Memory B cell (primary cell): ENCODE results near the gene GRM7.

ENCODE experiments used
- ATAC-seq: fragments of 150-1000 bp; cut with Tn5 transposase; 2 replicates; pipeline ENCODE4 v1.10.0; 2021; ENCODE audit warnings: low read depth, mild to moderate bottlenecking, moderate library complexity
- DNase-seq, 2 donors: peaks; one replicate each; pipeline ENCODE4 v3.0.0; 2022; ENCODE audit warnings: low spot score in 2 of 2
- H3K27ac Mint-ChIP-seq: one replicate; pipeline ENCODE4 v1.8.0; 2022; ENCODE audit warnings: mild to moderate bottlenecking, moderate library complexity, mixed read lengths
- H3K27me3 Mint-ChIP-seq: one replicate; pipeline ENCODE4 v1.8.0; 2022; ENCODE audit warnings: mixed read lengths
- H3K36me3 Mint-ChIP-seq: one replicate; pipeline ENCODE4 v1.8.0; 2022; ENCODE audit warnings: mild to moderate bottlenecking, mixed read lengths
- H3K4me1 Mint-ChIP-seq: one replicate; pipeline ENCODE4 v1.8.0; 2022; ENCODE audit warnings: mixed read lengths
- H3K4me3 Mint-ChIP-seq: one replicate; pipeline ENCODE4 v1.8.0; 2022; ENCODE audit warnings: mild to moderate bottlenecking, moderate library complexity, mixed read lengths
- H3K9me3 Mint-ChIP-seq: one replicate; pipeline ENCODE4 v1.8.0; 2022; ENCODE audit warnings: mixed read lengths

The GRM7 gene

GRCh38 chr3:7263347-7264195 is 402.7 kb downstream of the GRM7 start:
- ATAC-seq, result no peak
- peaks cover 8% of the 10 kb centered on the region for H3K9me3 Mint-ChIP-seq
- no peak overlapping the region for H3K27ac Mint-ChIP-seq
- H3K36me3 Mint-ChIP-seq, result no peaks in the 10 kb centered on the region
- no peak overlapping the region for H3K4me3 Mint-ChIP-seq
- H3K4me1 Mint-ChIP-seq, result no peaks in the 10 kb centered on the region
- H3K27me3 Mint-ChIP-seq, result no peaks in the 10 kb centered on the region
- no peak for DNase-seq

DNA sequence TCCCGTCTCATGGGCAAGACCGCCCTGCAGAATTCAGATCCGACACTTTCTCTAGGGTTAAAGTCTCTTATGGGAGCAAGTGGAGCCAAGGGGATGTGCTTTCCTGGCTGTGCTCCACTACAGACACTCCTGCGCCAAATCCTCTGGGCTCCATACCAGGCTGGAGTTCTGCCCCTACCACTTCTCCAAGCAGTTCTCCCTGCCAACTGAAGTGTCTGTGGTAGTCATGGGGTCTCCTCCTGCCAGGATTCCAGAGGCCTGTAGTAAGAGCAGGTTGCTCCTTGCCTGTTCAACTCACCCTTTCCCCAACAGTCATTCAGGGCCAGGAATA is 403.2 kb downstream of the GRM7 start:
- no peak overlapping the region for H3K27ac Mint-ChIP-seq
- no peaks in the 10 kb centered on the region for H3K27me3 Mint-ChIP-seq
- H3K4me1 Mint-ChIP-seq, result no peaks in the 10 kb centered on the region
- peaks cover 8% of the 10 kb centered on the region for H3K9me3 Mint-ChIP-seq
- H3K4me3 Mint-ChIP-seq, result no peak overlapping the region
- no peak for ATAC-seq
- DNase-seq, result no peak
- no peaks in the 10 kb centered on the region for H3K36me3 Mint-ChIP-seq

GRCh38 chr3:7265736-7266135 is 404.8 kb downstream of the GRM7 start:
- Mint-ChIP-seq H3K27ac (no peak overlapping the region), H3K27me3 (no peaks in the 10 kb centered on the region), H3K4me1 (no peaks in the 10 kb centered on the region), H3K4me3 (no peak overlapping the region), H3K9me3 (peaks cover 8% of the 10 kb centered on the region), H3K36me3 (no peaks in the 10 kb centered on the region)
- ATAC-seq (no peak), DNase-seq (no peak)

DNA sequence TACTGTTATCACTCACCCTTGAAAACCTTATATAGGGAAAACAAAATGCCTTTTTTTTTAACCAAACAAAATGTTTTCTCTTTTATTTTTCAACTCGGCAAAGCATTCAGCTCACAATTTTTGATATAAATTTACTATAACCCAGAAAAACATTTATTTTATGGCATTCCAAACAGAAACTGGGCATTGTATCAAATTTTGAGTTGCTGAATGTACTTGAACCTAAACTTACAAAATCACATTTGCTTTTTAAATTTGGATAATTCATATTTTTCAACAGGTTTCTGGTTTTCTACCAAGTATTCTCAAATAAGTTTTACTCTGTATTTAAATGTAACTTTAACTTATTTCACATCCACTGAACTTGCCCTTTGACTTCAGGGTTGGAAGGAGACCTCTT is 405.6 kb downstream of the GRM7 start:
- Mint-ChIP-seq H3K36me3 (no peaks in the 10 kb centered on the region), H3K9me3 (peaks cover 8% of the 10 kb centered on the region), H3K4me1 (no peaks in the 10 kb centered on the region), H3K27ac (no peak overlapping the region), H3K4me3 (no peak overlapping the region), H3K27me3 (no peaks in the 10 kb centered on the region)
- no peak for DNase-seq
- ATAC-seq, result no peak

DNA sequence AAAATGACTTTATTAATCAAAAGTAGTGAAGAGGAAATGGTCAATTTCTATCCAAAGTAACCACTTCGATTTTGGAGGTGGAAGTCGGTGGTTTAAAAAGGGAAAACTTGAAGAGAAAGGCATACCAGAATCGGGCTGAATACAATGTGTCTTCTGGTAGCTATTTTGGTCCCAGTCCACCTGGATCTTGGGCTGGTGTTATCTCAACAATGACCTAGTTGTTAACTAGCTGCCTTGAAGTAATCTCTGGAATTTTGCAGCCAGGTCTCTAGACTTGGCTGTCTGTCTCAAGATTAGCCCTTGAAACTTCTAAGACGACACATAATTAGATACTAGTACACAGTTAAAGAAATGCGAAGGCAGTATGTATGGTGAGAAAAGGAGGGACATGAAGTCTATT is 409.8 kb downstream of the GRM7 start:
- no peak for ATAC-seq
- H3K27me3 Mint-ChIP-seq, result no peaks in the 10 kb centered on the region

DNA sequence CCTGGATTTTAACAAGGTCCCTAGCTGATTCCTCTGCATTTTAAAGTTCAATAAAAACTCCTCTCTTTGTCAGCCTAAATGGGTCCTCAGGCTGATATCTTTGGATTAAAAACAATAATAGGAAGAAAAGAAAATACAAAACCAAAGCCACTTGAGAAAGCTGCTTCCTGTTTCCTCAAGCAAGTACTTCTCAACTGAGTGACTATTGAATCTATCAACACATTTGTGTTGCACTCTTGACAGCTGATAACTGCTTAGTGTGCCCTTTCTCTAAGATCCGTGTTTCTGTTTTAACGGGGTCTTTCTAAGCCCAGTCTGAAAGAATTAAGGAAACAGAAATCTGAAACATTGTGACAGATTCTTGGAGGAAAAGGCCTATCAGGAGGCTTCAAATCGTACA is 410.7 kb downstream of the GRM7 start:
- ATAC-seq, result no peak
- Mint-ChIP-seq H3K27ac (no peak overlapping the region), H3K9me3 (peaks cover 4% of the 10 kb centered on the region), H3K27me3 (no peaks in the 10 kb centered on the region), H3K4me3 (no peak overlapping the region), H3K36me3 (no peaks in the 10 kb centered on the region), H3K4me1 (no peaks in the 10 kb centered on the region)
- DNase-seq, result no peak

More for the DNA sequence above, 409.8 kb downstream of the GRM7 start:
- H3K4me3 Mint-ChIP-seq, result no peak overlapping the region
- H3K27ac Mint-ChIP-seq, result no peak overlapping the region
- no peak for DNase-seq
- H3K9me3 Mint-ChIP-seq, result peaks cover 4% of the 10 kb centered on the region
- no peaks in the 10 kb centered on the region for H3K4me1 Mint-ChIP-seq
- H3K36me3 Mint-ChIP-seq, result no peaks in the 10 kb centered on the region

GRCh38 chr3:7272203-7272602 is 411.3 kb downstream of the GRM7 start:
- Mint-ChIP-seq H3K36me3 (no peaks in the 10 kb centered on the region), H3K27me3 (no peaks in the 10 kb centered on the region), H3K9me3 (peaks cover 4% of the 10 kb centered on the region), H3K4me3 (no peak overlapping the region), H3K27ac (no peak overlapping the region), H3K4me1 (no peaks in the 10 kb centered on the region)
- DNase-seq (no peak), ATAC-seq (no peak)

DNA sequence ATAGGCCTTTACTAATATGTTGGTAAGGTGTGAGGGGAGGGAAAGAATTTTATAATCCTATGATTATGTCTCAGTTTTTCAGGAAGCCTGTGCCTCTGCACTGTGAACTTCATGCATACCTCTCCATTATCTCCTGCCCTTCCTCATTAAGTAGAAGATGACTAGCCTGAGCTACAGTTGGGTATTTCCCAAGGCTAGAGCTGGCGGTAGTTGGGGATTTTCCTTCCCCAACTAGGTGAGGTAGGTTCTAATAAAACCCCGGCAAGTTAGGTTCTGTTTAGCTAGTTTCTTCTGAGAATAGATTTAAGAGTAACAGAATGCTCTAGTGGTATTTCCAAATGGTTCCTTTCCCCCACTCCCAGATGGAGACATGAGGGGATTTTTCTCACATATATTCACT is 414.5 kb downstream of the GRM7 start:
- ATAC-seq (no peak), DNase-seq (no peak)
- Mint-ChIP-seq H3K27ac (no peak overlapping the region), H3K4me1 (no peaks in the 10 kb centered on the region), H3K36me3 (no peaks in the 10 kb centered on the region), H3K9me3 (peaks cover 2% of the 10 kb centered on the region), H3K4me3 (no peak overlapping the region), H3K27me3 (no peaks in the 10 kb centered on the region)

DNA sequence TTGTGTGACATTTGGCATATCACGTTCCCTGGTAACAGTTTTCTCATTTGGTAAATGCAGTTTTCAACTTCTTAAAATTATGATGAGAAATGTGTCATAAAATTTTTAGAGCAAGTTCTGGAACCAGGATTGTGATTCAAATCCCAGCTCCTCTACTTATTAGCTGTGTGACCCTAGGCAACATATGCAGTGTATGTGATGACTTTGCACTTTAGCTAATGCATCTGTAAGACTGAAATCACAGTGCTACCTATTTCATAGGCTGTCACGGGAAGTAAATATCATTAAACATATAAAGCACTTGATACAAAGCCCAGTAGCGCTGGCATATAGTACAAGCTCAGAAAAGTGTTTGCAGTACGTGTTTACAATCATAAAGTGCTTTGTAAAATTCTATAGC is 419.4 kb downstream of the GRM7 start:
- Mint-ChIP-seq H3K9me3 (peaks cover 3% of the 10 kb centered on the region), H3K36me3 (no peaks in the 10 kb centered on the region), H3K4me3 (no peak overlapping the region), H3K27me3 (no peaks in the 10 kb centered on the region), H3K27ac (no peak overlapping the region), H3K4me1 (no peaks in the 10 kb centered on the region)
- no peak for DNase-seq
- ATAC-seq, result no peak

GRCh38 chr3:7282988-7283387 is 422.1 kb downstream of the GRM7 start:
- H3K4me3 Mint-ChIP-seq, result no peak overlapping the region
- no peaks in the 10 kb centered on the region for H3K27me3 Mint-ChIP-seq
- no peak for ATAC-seq
- DNase-seq, result no peak
- no peaks in the 10 kb centered on the region for H3K4me1 Mint-ChIP-seq
- peaks cover 3% of the 10 kb centered on the region for H3K9me3 Mint-ChIP-seq
- no peak overlapping the region for H3K27ac Mint-ChIP-seq
- no peaks in the 10 kb centered on the region for H3K36me3 Mint-ChIP-seq

DNA sequence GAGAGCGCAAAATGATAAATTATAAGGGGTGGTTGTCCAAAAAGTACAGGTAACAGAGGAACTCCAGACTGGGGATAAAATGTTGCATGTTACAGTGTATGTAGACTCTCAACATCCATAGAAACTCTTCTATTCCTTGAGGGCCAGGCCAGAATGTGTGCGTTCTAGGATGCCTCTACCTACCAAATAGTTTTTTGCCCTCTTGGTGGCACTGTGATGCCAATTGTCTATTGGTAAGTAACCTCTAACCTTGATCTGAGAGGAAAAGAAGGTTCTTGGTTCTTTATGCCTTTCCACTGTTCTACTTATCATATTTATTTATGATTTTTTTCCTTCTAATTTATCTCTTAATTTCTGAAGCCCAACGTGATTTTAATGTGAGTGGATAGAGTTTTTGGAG is 424.6 kb downstream of the GRM7 start:
- Mint-ChIP-seq H3K27ac (no peak overlapping the region), H3K36me3 (no peaks in the 10 kb centered on the region), H3K4me1 (no peaks in the 10 kb centered on the region), H3K4me3 (no peak overlapping the region), H3K27me3 (no peaks in the 10 kb centered on the region), H3K9me3 (peaks cover 3% of the 10 kb centered on the region)
- DNase-seq (no peak), ATAC-seq (no peak)

DNA sequence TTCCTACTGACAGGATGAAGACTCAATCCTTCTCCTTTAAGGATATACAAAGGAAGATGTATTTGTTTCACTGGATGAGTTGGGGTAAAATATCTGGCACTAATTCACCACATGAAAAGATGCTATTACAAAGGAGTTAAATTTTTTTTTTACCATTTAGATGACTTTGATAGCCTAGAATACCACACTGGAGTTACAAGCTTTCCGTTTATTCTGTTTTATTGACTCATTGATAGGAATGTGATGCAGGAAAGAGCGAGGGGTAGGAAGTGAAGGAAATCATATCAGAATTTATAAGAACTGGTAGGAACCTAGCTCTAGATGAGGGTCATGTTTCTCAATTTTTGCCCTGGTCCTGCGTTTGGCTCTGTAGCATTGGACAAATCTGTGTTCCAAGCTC is 427.2 kb downstream of the GRM7 start:
- Mint-ChIP-seq H3K4me1 (no peaks in the 10 kb centered on the region), H3K4me3 (no peak overlapping the region), H3K36me3 (no peaks in the 10 kb centered on the region), H3K27me3 (no peaks in the 10 kb centered on the region), H3K27ac (no peak overlapping the region), H3K9me3 (peaks cover 2% of the 10 kb centered on the region)
- no peak for DNase-seq
- no peak for ATAC-seq

- H3K27me3 Mint-ChIP-seq, result no peaks in the 10 kb centered on the region
- H3K27ac Mint-ChIP-seq, result no peak overlapping the region
- ATAC-seq, result no peak
- no peak overlapping the region for H3K4me3 Mint-ChIP-seq
- no peak for DNase-seq
- H3K4me1 Mint-ChIP-seq, result no peaks in the 10 kb centered on the region
- H3K9me3 Mint-ChIP-seq, result peaks cover 2% of the 10 kb centered on the region
- no peaks in the 10 kb centered on the region for H3K36me3 Mint-ChIP-seq
Observed at GRCh38 chr3:7289121-7289520, 428.2 kb downstream of the GRM7 start.

- Mint-ChIP-seq H3K9me3 (peaks cover 2% of the 10 kb centered on the region), H3K27ac (no peak overlapping the region), H3K27me3 (no peaks in the 10 kb centered on the region), H3K36me3 (no peaks in the 10 kb centered on the region), H3K4me1 (no peaks in the 10 kb centered on the region), H3K4me3 (no peak overlapping the region)
- no peak for ATAC-seq
- no peak for DNase-seq
Observed at GRCh38 chr3:7290077-7290825, 429.3 kb downstream of the GRM7 start.

DNA sequence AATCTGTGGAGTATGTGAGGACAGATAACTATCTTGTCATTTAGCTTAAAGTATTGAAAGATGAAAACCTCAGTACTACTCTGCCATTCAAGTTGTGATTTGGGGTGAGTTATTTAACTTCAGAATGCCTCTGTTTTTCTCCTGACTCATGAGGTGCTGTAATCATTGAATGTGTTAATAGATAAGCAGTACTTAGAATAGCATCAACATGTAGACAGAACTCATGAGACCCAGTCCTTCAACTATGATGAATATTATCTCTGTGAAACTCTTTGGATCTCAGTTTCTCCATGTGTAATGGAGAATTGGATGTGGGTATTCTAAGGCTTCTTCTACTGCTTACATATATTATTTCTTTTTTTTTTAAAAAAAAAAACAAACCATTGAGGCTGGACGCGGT is 431.4 kb downstream of the GRM7 start:
- no peak for ATAC-seq
- H3K4me3 Mint-ChIP-seq, result no peak overlapping the region

More for the DNA sequence above, 431.4 kb downstream of the GRM7 start:
- Mint-ChIP-seq H3K4me1 (no peaks in the 10 kb centered on the region), H3K9me3 (peaks cover 2% of the 10 kb centered on the region), H3K27me3 (no peaks in the 10 kb centered on the region), H3K27ac (no peak overlapping the region), H3K36me3 (no peaks in the 10 kb centered on the region)
- no peak for DNase-seq
